ENCODE measurements around the gene CACHD1. TPM values are rescaled to one million over a fixed set of nuclear protein-coding genes. Genes with fewer than 3 reads are reported as not detected.
A peak's percentile ranks its signal among the peaks of the same experiment; 100 is the strongest.

The CACHD1 gene
- total and polyA plus RNA-seq, 4 donors, result 4.7 to 49.6 (median 12.5) TPM

GRCh38 chr1:64497088-64497883 lies 27.4 kb downstream of the CACHD1 start:
- WGBS, 2 donors, result 87 to 90% methylated on average over 4 of the region's 4 CpGs

GRCh38 chr1:64498325-64498724 lies 28.4 kb downstream of the CACHD1 start:
- Histone ChIP-seq H3K27me3 (ENCODE audit: control insufficient read depth in 3 of 3, insufficient read depth in 3 of 3, low read length in 2 of 3) (no peaks in the 10 kb centered on the region), H3K27ac (ENCODE audit: low read depth in 1 of 2, low read length in 1 of 2) (no peak overlapping the region), H3K4me1 (ENCODE audit: control insufficient read depth in 5 of 5, insufficient read depth in 5 of 5, low read length in 5 of 5) (peaks cover 0 to 44% (median 10%) of the 10 kb centered on the region in 5 donors), H3K9me3 (ENCODE audit: control insufficient read depth in 4 of 4, insufficient read depth in 3 of 4, low read length in 3 of 4) (no peaks in the 10 kb centered on the region), H3K9ac (ENCODE audit: insufficient read depth in 1 of 2, low read length in 2 of 2) (no peak overlapping the region), H3K4me3 (no peak overlapping the region), H3K36me3 (ENCODE audit: control insufficient read depth in 4 of 4, insufficient read depth in 4 of 4, low read length in 4 of 4) (no peaks in the 10 kb centered on the region)
- ATAC-seq (ENCODE audit: insufficient read depth, low FRiP score), result no peak
- peak in 2 of 3 donors; percentile 47 to 78 for DNase-seq
- WGBS, 2 donors, result 80 to 87% methylated on average over 4 of the region's 4 CpGs
- TF ChIP-seq CTCF (IDR thresholded peaks at IDR 0.05; ENCODE audit: control extremely low read depth, extremely low read depth), result no peak

More at GRCh38 chr1:64497088-64497883, 27.4 kb downstream of the CACHD1 start:
- no peak overlapping the region for H3K27ac ChIP-seq (ENCODE audit: low read depth in 1 of 2, low read length in 1 of 2)
- DNase-seq, result no peak
- H3K27me3 ChIP-seq (ENCODE audit: control insufficient read depth in 3 of 3, insufficient read depth in 3 of 3, low read length in 2 of 3), result no peaks in the 10 kb centered on the region
- no peak overlapping the region for H3K4me3 ChIP-seq
- H3K9me3 ChIP-seq (ENCODE audit: control insufficient read depth in 4 of 4, insufficient read depth in 3 of 4, low read length in 3 of 4), result no peaks in the 10 kb centered on the region
- peaks cover 0 to 33% (median 7%) of the 10 kb centered on the region in 5 donors for H3K4me1 ChIP-seq (ENCODE audit: control insufficient read depth in 5 of 5, insufficient read depth in 5 of 5, low read length in 5 of 5)
- H3K36me3 ChIP-seq (ENCODE audit: control insufficient read depth in 4 of 4, insufficient read depth in 4 of 4, low read length in 4 of 4), result no peaks in the 10 kb centered on the region
- ATAC-seq (ENCODE audit: insufficient read depth, low FRiP score), result no peak
- no peak for TF ChIP-seq CTCF (IDR thresholded peaks at IDR 0.05; ENCODE audit: control extremely low read depth, extremely low read depth)
- H3K9ac ChIP-seq (ENCODE audit: insufficient read depth in 1 of 2, low read length in 2 of 2), result no peak overlapping the region

- no peak for DNase-seq
- TF ChIP-seq CTCF (IDR thresholded peaks at IDR 0.05; ENCODE audit: control extremely low read depth, extremely low read depth), result no peak
- no peak overlapping the region for H3K4me3 ChIP-seq
- no peaks in the 10 kb centered on the region for H3K9me3 ChIP-seq (ENCODE audit: control insufficient read depth in 4 of 4, insufficient read depth in 3 of 4, low read length in 3 of 4)
- 95 to 97% methylated on average over 6 of the region's 6 CpGs for WGBS, 2 donors
- H3K36me3 ChIP-seq (ENCODE audit: control insufficient read depth in 4 of 4, insufficient read depth in 4 of 4, low read length in 4 of 4), result no peaks in the 10 kb centered on the region
- H3K4me1 ChIP-seq (ENCODE audit: control insufficient read depth in 5 of 5, insufficient read depth in 5 of 5, low read length in 5 of 5), result peaks cover 0 to 44% (median 15%) of the 10 kb centered on the region in 5 donors
- H3K27ac ChIP-seq (ENCODE audit: low read depth in 1 of 2, low read length in 1 of 2), result no peak overlapping the region
- no peak for ATAC-seq (ENCODE audit: insufficient read depth, low FRiP score)
- no peaks in the 10 kb centered on the region for H3K27me3 ChIP-seq (ENCODE audit: control insufficient read depth in 3 of 3, insufficient read depth in 3 of 3, low read length in 2 of 3)
- no peak overlapping the region for H3K9ac ChIP-seq (ENCODE audit: insufficient read depth in 1 of 2, low read length in 2 of 2)
Observed at GRCh38 chr1:64499011-64499410, 29.1 kb downstream of the CACHD1 start.

Measured in lung (tissue), 12 donors.